Measurements from ENCODE around the gene PIWIL4. TPM values are rescaled to one million over a fixed set of nuclear protein-coding genes. Genes with fewer than 3 reads are reported as not detected.
A peak's percentile ranks its signal among the peaks of the same experiment; 100 is the strongest.
"Not testable (repeated sequence)": the region's sequence is repeated elsewhere in the genome, so short reads cannot be mapped to it uniquely, and the experiment has no call there.

PIWIL4 gene
- total and polyA plus RNA-seq, 5 experiments from 2014 or later: 0.98 to 1.6 (median 1.5) TPM; not detected in 2

GRCh38 chr11:94636388-94636949 lies 69.3 kb downstream of the PIWIL4 start:
- POLR2A ChIA-PET: no interaction called here
- H3K27me3 Mint-ChIP-seq: peaks cover 0 to 1% (median 0%) of the 10 kb centered on the region in 5 donors
- no peaks in the 10 kb centered on the region for H3K9me3 Mint-ChIP-seq
- DNase-seq (no peak), ATAC-seq (no peak)
- H3K36me3 Mint-ChIP-seq: peaks cover 0 to 3% (median 0%) of the 10 kb centered on the region in 3 donors
- H3K4me3 Mint-ChIP-seq: no peak overlapping the region
- H3K4me1 Mint-ChIP-seq: peaks cover 3 to 15% (median 14%) of the 10 kb centered on the region in 4 donors
- H3K27ac Mint-ChIP-seq: no peak overlapping the region

- peaks cover 3 to 15% (median 14%) of the 10 kb centered on the region in 4 donors for H3K4me1 Mint-ChIP-seq
- H3K9me3 Mint-ChIP-seq: no peaks in the 10 kb centered on the region
- POLR2A ChIA-PET: no interaction called here
- peaks cover 0 to 1% (median 0%) of the 10 kb centered on the region in 3 donors for H3K36me3 Mint-ChIP-seq
- DNase-seq: no peak
- H3K4me3 Mint-ChIP-seq: peak overlapping the region in 7 of 10 donors; percentile 18 to 61 (median 39)
- H3K27ac Mint-ChIP-seq: peak overlapping the region in 5 of 10 donors; percentile 4 to 23 (median 13)
- ATAC-seq: peak in 1 of 2 donors; percentile 16
- H3K27me3 Mint-ChIP-seq: peaks cover 0 to 1% (median 0%) of the 10 kb centered on the region in 5 donors
Observed at GRCh38 chr11:94638301-94638901, 71.2 kb downstream of the PIWIL4 start.

- H3K4me3 Mint-ChIP-seq: peak overlapping the region in 9 of 10 donors; percentile 2 to 61 (median 37)
- H3K9me3 Mint-ChIP-seq: no peaks in the 10 kb centered on the region
- H3K4me1 Mint-ChIP-seq: peaks cover 3 to 15% (median 14%) of the 10 kb centered on the region in 4 donors
- ATAC-seq (peak in 1 of 2 donors; percentile 30), DNase-seq (peak in 2 of 10 donors; percentile 3)
- no peaks in the 10 kb centered on the region for H3K36me3 Mint-ChIP-seq
- H3K27ac Mint-ChIP-seq: peak overlapping the region in 6 of 10 donors; percentile 4 to 50 (median 15)
- peaks cover 0 to 1% (median 0%) of the 10 kb centered on the region in 5 donors for H3K27me3 Mint-ChIP-seq
- POLR2A ChIA-PET: no interaction called here
Observed at GRCh38 chr11:94638902-94639373, 71.8 kb downstream of the PIWIL4 start.

- peaks cover 3 to 15% (median 14%) of the 10 kb centered on the region in 4 donors for H3K4me1 Mint-ChIP-seq
- POLR2A ChIA-PET: no interaction called here
Observed at GRCh38 chr11:94639901-94640721, 72.9 kb downstream of the PIWIL4 start.

GRCh38 chr11:94641167-94641761 lies 74.1 kb downstream of the PIWIL4 start:
- no peaks in the 10 kb centered on the region for H3K9me3 Mint-ChIP-seq
- no peak overlapping the region for H3K27ac Mint-ChIP-seq
- DNase-seq: no peak
- H3K4me3 Mint-ChIP-seq: no peak overlapping the region
- no peak for ATAC-seq
- peaks cover 0 to 4% (median 0%) of the 10 kb centered on the region in 5 donors for H3K27me3 Mint-ChIP-seq
- peaks cover 3 to 15% (median 14%) of the 10 kb centered on the region in 4 donors for H3K4me1 Mint-ChIP-seq
- POLR2A ChIA-PET: no interaction called here
- no peaks in the 10 kb centered on the region for H3K36me3 Mint-ChIP-seq

More at GRCh38 chr11:94639901-94640721, 72.9 kb downstream of the PIWIL4 start:
- DNase-seq: no peak
- ATAC-seq: no peak
- H3K27me3 Mint-ChIP-seq: peaks cover 0 to 1% (median 0%) of the 10 kb centered on the region in 5 donors
- H3K4me3 Mint-ChIP-seq: no peak overlapping the region
- H3K27ac Mint-ChIP-seq: no peak overlapping the region
- no peaks in the 10 kb centered on the region for H3K9me3 Mint-ChIP-seq
- no peaks in the 10 kb centered on the region for H3K36me3 Mint-ChIP-seq

GRCh38 chr11:94643186-94643585 lies 76.0 kb downstream of the PIWIL4 start:
- POLR2A ChIA-PET, ATAC-seq, H3K27me3 Mint-ChIP-seq, H3K4me3 Mint-ChIP-seq, H3K9me3 Mint-ChIP-seq, DNase-seq, H3K36me3 Mint-ChIP-seq: not testable (repeated sequence)
- H3K27ac Mint-ChIP-seq: peak overlapping the region in 2 of 10 donors; percentile 22 to 49
- peaks cover 3 to 13% (median 12%) of the 10 kb centered on the region in 4 donors for H3K4me1 Mint-ChIP-seq

- ATAC-seq (no peak), DNase-seq (no peak)
- Mint-ChIP-seq H3K27ac (no peak overlapping the region), H3K27me3 (peaks cover 0 to 17% (median 1%) of the 10 kb centered on the region in 5 donors), H3K36me3 (no peaks in the 10 kb centered on the region), H3K9me3 (no peaks in the 10 kb centered on the region), H3K4me3 (no peak overlapping the region), H3K4me1 (no peaks in the 10 kb centered on the region)
- POLR2A ChIA-PET: no interaction called here
Observed at GRCh38 chr11:94647926-94648325, 80.8 kb downstream of the PIWIL4 start.

GRCh38 chr11:94648789-94649188 lies 81.6 kb downstream of the PIWIL4 start:
- Mint-ChIP-seq H3K4me1 (no peaks in the 10 kb centered on the region), H3K27me3 (peaks cover 0 to 17% (median 3%) of the 10 kb centered on the region in 5 donors), H3K27ac (no peak overlapping the region), H3K9me3 (no peaks in the 10 kb centered on the region), H3K4me3 (no peak overlapping the region), H3K36me3 (no peaks in the 10 kb centered on the region)
- DNase-seq (no peak), ATAC-seq (no peak)
- POLR2A ChIA-PET: no interaction called here

GRCh38 chr11:94649254-94649653 lies 82.1 kb downstream of the PIWIL4 start:
- DNase-seq (no peak), ATAC-seq (no peak)
- H3K9me3 Mint-ChIP-seq: no peaks in the 10 kb centered on the region
- H3K4me3 Mint-ChIP-seq: no peak overlapping the region
- H3K27ac Mint-ChIP-seq: no peak overlapping the region
- no peaks in the 10 kb centered on the region for H3K36me3 Mint-ChIP-seq
- POLR2A ChIA-PET: no interaction called here
- peaks cover 0 to 17% (median 3%) of the 10 kb centered on the region in 5 donors for H3K27me3 Mint-ChIP-seq
- H3K4me1 Mint-ChIP-seq: no peaks in the 10 kb centered on the region

- Mint-ChIP-seq H3K27me3 (peaks cover 0 to 21% (median 6%) of the 10 kb centered on the region in 5 donors), H3K27ac (no peak overlapping the region), H3K9me3 (no peaks in the 10 kb centered on the region), H3K4me1 (no peaks in the 10 kb centered on the region), H3K36me3 (no peaks in the 10 kb centered on the region), H3K4me3 (no peak overlapping the region)
- DNase-seq: no peak
- no peak for ATAC-seq
- POLR2A ChIA-PET: no interaction called here
Observed at GRCh38 chr11:94649964-94650623, 82.9 kb downstream of the PIWIL4 start.

- Mint-ChIP-seq H3K4me1 (no peaks in the 10 kb centered on the region), H3K36me3 (no peaks in the 10 kb centered on the region), H3K27me3 (peaks cover 0 to 19% (median 6%) of the 10 kb centered on the region in 5 donors), H3K9me3 (no peaks in the 10 kb centered on the region), H3K27ac (no peak overlapping the region), H3K4me3 (no peak overlapping the region)
- no peak for ATAC-seq
- POLR2A ChIA-PET: no interaction called here
- DNase-seq: no peak
Observed at GRCh38 chr11:94650756-94651155, 83.6 kb downstream of the PIWIL4 start.

GRCh38 chr11:94652735-94653284 lies 85.6 kb downstream of the PIWIL4 start:
- Mint-ChIP-seq H3K36me3 (no peaks in the 10 kb centered on the region), H3K27ac (no peak overlapping the region), H3K4me1 (no peaks in the 10 kb centered on the region), H3K9me3 (no peaks in the 10 kb centered on the region), H3K4me3 (no peak overlapping the region), H3K27me3 (peaks cover 0 to 25% (median 6%) of the 10 kb centered on the region in 5 donors)
- POLR2A ChIA-PET: no interaction called here
- no peak for ATAC-seq
- no peak for DNase-seq
